Fibroblast of mammary gland (primary cell): ENCODE data around the gene PLCG1.
A peak's percentile ranks its signal among the peaks of the same experiment; 100 is the strongest.

ENCODE experiments used
- DNase-seq: peaks from one replicate; pipeline ENCODE4 v3.0.0-alpha.2; 2010; ENCODE audit warnings: low read depth
- H3K4me3 ChIP-seq: 2 replicates; pipeline ENCODE4 v1.5.1; 2011; ENCODE audit warnings: low read depth, mild to moderate bottlenecking, low read length, moderate library complexity; ENCODE audit not compliant: control insufficient read depth
- CTCF ChIP-seq: conservative IDR thresholded peaks from 2 replicates; pipeline ENCODE4 v1.5.1; 2011; ENCODE audit warnings: low read depth, low read length, inconsistent platforms; ENCODE audit not compliant: control insufficient read depth, insufficient read depth

PLCG1 gene

GRCh38 chr20:41201760-41202159 is 64.4 kb downstream of the PLCG1 start:
- no peak for DNase-seq
- TF ChIP-seq CTCF, result no peak
- H3K4me3 ChIP-seq, result no peak overlapping the region

GRCh38 chr20:41202426-41202825 is 65.1 kb downstream of the PLCG1 start:
- TF ChIP-seq CTCF, result no peak
- no peak for DNase-seq

GRCh38 chr20:41203660-41204059 is 66.3 kb downstream of the PLCG1 start:
- no peak for DNase-seq
- TF ChIP-seq CTCF, result no peak

More at GRCh38 chr20:41202426-41202825, 65.1 kb downstream of the PLCG1 start:
- no peak overlapping the region for H3K4me3 ChIP-seq

GRCh38 chr20:41204304-41205265 is 67.2 kb downstream of the PLCG1 start:
- DNase-seq, result no peak
- H3K4me3 ChIP-seq, result no peak overlapping the region
- TF ChIP-seq CTCF, result no peak

More at GRCh38 chr20:41203660-41204059, 66.3 kb downstream of the PLCG1 start:
- H3K4me3 ChIP-seq, result no peak overlapping the region

GRCh38 chr20:41205313-41205712 is 68.0 kb downstream of the PLCG1 start:
- TF ChIP-seq CTCF, result no peak
- no peak for DNase-seq
- no peak overlapping the region for H3K4me3 ChIP-seq

- DNase-seq, result peak; percentile 40
- no peak overlapping the region for H3K4me3 ChIP-seq
Measured at GRCh38 chr20:41213150-41213820, 75.9 kb downstream of the PLCG1 start.

More at GRCh38 chr20:41213150-41213820, 75.9 kb downstream of the PLCG1 start:
- TF ChIP-seq CTCF, result no peak
